ENCODE results near the gene THSD8.

Gene THSD8

GRCh38 chr19:12834566-12834943, 32.7 kb downstream of the THSD8 start, which contains the start of gene RTBDN:
TSS of gene RTBDN (minus strand) at chr19:12834579. CDS start at chr19:12829979, 4,600 bp downstream.
- TF ChIP-seq CTCF (IDR thresholded peaks at IDR 0.05) = no peak

GRCh38 chr19:12834976-12835757, 33.3 kb downstream of the THSD8 start:
- TF ChIP-seq CTCF (IDR thresholded peaks at IDR 0.05) = no peak

GRCh38 chr19:12836529-12836863, 34.6 kb downstream of the THSD8 start:
- no peak for TF ChIP-seq CTCF (IDR thresholded peaks at IDR 0.05)

- no peak for TF ChIP-seq CTCF (IDR thresholded peaks at IDR 0.05)
These were observed 35.4 kb downstream of the THSD8 start for GRCh38 chr19:12837225-12837624.

- peak; percentile 89 for TF ChIP-seq CTCF (IDR thresholded peaks at IDR 0.05)
These were observed 36.5 kb downstream of the THSD8 start, which contains the start of gene MAST1 for GRCh38 chr19:12838182-12838885. TSS of gene MAST1 (plus strand) at chr19:12838515. CDS start at chr19:12838573, 58 bp downstream.

- no peak for TF ChIP-seq CTCF (IDR thresholded peaks at IDR 0.05)
These were observed 37.3 kb downstream of the THSD8 start for GRCh38 chr19:12838886-12839756.

Data from LNCAP (cell line).